Stimulated activated CD4-positive, alpha-beta T cell treated with anti-CD3 and anti-CD28 coated beads, Interleukin-4, amount 100 ng/mL, for 1 hour (primary cell): ENCODE results near the gene KLF12.

ENCODE experiments used
- DNase-seq: peaks from one replicate; pipeline ENCODE4 v3.0.0-alpha.2; 2020

KLF12 gene

DNA sequence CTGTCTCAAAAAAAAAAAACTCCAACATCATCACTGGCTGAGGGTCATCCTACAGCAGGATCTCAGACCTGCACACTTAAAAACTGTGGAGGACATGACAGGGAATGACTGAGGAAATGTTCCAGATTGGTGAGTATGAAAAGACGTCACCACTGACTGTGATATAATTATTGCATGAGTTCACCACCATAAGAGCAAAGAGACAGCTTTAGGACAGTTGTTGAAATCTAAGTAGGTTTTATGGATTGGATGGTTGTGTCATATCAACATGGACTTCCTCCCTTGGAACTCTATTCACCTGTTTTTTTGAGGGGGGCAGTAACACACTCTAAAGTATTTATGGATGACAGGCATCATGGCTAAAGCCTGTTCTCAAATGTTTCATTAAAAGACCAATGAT, 31.5 kb downstream of the KLF12 start:
- DNase-seq: no peak

DNA sequence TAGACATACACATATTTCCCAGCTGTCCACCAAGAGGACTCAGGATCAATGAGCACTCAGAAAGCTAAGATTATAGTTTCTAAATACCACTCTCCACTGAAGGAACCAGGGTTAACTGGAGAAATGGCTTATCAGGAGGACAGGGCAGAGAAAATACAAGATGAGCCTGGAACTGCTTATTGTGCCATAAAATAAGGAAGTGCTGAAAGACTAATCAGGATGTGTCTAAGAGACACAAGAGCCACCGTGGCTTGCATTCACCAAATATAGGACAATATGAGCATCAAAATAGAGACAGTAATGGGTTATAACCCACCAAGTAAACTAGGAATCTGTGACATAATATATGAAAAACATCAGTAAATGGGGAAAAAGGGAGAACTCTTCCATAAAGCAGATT, 32.8 kb downstream of the KLF12 start:
- DNase-seq: no peak

DNA sequence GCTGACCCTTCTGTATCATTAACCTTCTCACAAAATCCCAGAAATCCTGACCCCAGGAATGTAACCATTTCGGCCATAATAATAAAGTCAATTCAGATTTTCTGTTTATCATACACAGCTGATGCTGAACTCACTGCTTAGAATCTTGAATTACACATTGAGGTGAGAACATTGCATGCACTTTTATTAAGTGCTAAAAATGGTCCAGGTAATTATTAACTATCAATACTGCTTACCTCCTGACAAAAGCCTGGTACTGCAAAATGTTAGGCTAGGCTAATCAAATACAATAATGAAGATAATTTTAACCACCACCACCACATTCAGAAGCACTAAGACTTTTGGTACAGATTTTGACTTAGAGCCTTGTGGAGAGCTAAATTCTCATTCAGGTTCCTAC, 36.1 kb downstream of the KLF12 start:
- DNase-seq: no peak

DNA sequence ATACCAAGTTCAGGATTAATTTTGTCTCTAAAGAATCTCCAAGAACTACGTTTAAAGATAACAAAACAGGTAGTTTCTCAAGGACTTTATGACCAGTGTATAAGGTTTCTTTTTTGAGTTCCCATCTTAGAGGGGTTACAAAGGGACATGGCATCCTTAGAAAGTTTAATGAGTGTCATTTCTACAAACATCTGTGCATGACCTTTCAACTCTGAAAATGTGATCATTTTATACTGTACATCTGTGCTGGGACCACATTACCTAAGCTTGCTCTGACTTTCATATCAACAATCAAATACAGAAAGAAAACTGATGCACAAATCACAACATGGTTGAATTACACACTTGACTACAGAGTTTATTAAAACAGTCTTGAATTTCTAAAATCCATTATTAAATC, 37.1 kb downstream of the KLF12 start:
- DNase-seq: no peak

DNA sequence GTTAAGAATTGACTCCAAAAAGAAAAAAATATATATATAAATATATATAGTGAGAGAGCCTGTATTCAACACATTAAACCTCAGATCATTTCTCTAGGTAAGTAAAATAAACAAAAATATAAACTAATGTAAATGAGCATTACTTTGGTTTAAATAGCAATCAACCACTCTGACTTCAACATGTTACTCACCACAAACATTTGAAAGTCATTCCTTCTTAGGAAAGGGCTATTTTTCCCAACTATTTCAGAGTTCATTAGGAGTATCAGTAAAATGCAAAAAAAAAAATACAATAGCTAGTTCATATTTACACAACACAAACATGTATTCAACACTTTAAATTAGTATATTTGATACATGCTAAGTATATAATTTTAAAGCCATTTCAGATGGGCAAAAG, 40.5 kb downstream of the KLF12 start:
- no peak for DNase-seq

DNA sequence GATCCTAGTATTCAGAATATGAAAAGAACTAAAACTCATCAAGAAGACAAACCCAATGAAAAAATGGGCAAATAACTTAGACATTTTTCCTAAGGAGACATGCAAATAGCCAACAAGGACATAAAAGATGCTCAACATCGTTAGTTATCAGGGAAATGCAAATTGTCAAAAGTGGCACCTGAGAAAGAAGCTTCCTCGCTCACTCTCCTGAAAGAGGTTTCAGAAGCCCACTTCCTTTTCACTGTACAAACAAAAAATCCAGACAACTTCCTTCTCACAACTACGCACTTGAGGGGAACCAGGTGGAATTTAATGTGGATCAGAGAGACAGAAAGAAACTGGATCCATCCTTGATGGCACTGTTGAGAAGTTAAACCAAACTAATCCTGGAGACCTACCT, 41.5 kb downstream of the KLF12 start:
- no peak for DNase-seq

DNA sequence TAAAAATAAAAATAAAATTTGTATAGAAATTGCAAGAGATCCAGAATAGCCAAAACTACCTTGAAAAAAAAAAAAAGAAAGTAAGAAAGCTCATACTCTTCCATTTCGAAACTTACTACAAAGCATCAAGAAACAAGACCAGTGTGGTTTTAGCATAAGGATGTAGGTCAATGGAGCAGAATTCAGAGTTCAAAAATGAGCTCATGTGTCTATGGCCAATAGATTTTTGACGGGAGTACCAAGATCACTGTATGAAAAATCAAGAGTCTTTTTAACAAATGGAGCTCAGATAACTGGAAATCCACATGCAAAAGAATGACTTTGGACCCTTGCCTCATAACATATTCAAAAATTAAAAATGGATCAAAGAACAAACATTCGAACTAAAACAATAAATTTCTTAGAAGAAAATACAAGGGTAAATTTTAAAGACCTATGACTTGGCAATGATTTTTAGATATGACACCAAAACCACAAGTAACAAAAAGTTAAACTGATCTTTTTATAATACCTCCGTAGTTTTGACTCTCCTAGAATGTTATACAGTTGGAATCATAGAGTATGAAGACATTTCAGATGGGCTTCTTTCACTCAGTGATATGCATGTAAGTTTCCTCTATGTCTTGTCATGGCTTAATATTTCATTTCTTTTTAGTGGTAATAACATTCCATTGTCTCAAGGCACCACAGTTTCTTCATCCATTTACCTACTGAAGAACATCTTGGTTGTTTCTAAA, 43.2 kb downstream of the KLF12 start:
- no peak for DNase-seq

DNA sequence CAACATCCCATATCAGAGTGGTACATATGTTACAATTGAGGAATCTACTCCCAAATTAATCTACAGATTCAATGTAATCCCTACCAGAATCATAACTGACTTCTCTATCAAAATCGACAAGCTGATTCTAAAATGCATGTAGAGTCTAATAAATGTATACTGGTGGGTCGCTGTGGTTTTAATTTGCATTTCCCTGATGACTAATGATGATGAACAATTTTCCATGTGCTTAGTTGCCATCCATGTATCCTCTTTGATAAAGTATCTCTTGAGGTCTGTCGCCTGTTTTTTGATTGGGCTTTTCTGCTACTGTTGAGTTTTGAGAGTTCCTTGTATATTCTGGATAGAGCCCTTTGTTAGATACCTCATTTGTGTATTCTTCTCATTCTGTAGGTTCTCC, 43.8 kb downstream of the KLF12 start:
- no peak for DNase-seq

DNA sequence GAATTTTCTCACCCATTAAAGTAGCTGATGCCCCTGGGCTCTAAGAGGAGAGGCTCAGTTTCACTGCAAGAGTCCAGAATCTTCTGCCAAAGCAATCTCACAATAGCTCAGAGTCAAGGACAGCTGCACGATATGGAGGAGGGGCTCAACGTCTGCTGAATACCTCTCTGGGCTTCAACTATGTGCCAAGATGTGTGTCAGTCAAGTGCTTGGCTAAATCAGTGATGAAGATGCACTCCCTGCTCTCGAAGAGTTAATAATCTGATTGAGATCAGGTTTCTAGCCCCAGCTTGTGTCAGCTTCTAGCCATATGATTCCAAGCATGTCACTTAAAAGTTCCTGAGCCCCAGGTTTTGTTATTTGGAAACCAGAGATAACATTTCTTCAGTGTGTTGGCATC, 46.8 kb downstream of the KLF12 start:
- DNase-seq: no peak
